Fibroblast of lung (primary cell): Measurements from ENCODE around the gene PUM2. TPM values are rescaled to one million over a fixed set of nuclear protein-coding genes. Genes with fewer than 3 reads are reported as not detected.

Source experiments
- DNase-seq, 2 donors: peaks; one replicate each; pipeline versions ENCODE4 v3.0.0 to v3.0.0-alpha.2; 2010; ENCODE audit warnings: low read depth in 2 of 2
- H2AFZ ChIP-seq: 2 replicates; pipeline ENCODE4 v1.5.1; 2012; ENCODE audit warnings: low read length, control low read depth, inconsistent platforms
- H3K27ac ChIP-seq: 2 replicates; pipeline ENCODE4 v1.5.1; 2011; ENCODE audit warnings: low read length, control low read depth; ENCODE audit not compliant: insufficient read depth
- H3K27me3 ChIP-seq: 2 replicates; pipeline ENCODE4 v1.5.1; 2011; ENCODE audit warnings: mild to moderate bottlenecking, low read length; ENCODE audit not compliant: control insufficient read depth, insufficient read depth
- H3K36me3 ChIP-seq: 2 replicates; pipeline ENCODE4 v1.5.1; 2011; ENCODE audit warnings: low read length; ENCODE audit not compliant: control insufficient read depth, insufficient read depth
- H3K4me1 ChIP-seq: 2 replicates; pipeline ENCODE4 v1.5.1; 2011; ENCODE audit warnings: low read length; ENCODE audit not compliant: control insufficient read depth, insufficient read depth; ENCODE audit errors: extremely low read depth
- H3K4me2 ChIP-seq: 2 replicates; pipeline ENCODE4 v1.5.1; 2011; ENCODE audit warnings: low read length, control low read depth; ENCODE audit not compliant: insufficient read depth; ENCODE audit errors: extremely low read depth
- H3K4me3 ChIP-seq, 4 experiments: fragments of 200-600 bp in 1 of 4; sonication (generic) in 1 of 4; replicated peaks in 1 of 4; 2 replicates each; pipeline ENCODE4 v1.5.1; 2011 to 2016; ENCODE audit warnings: low read length in 4 of 4, low read depth in 3 of 4, mild to moderate bottlenecking in 3 of 4, control low read depth in 2 of 4, inconsistent platforms in 1 of 4, mixed read lengths in 1 of 4; ENCODE audit not compliant: insufficient read depth in 1 of 4; ENCODE audit errors: control extremely low read depth in 1 of 4
- H3K79me2 ChIP-seq: 2 replicates; pipeline ENCODE4 v1.5.1; 2012; ENCODE audit warnings: mild to moderate bottlenecking, low read length, inconsistent platforms; ENCODE audit not compliant: control insufficient read depth, insufficient read depth
- H3K9ac ChIP-seq: 2 replicates; pipeline ENCODE4 v1.5.1; 2011; ENCODE audit warnings: mild to moderate bottlenecking, low read length, control low read depth; ENCODE audit not compliant: insufficient read depth
- H3K9me3 ChIP-seq: 2 replicates; pipeline ENCODE4 v1.5.1; 2012; ENCODE audit warnings: low read depth, low read length; ENCODE audit not compliant: control insufficient read depth, insufficient read depth
- H4K20me1 ChIP-seq: 2 replicates; pipeline ENCODE4 v1.5.1; 2011; ENCODE audit warnings: low read length; ENCODE audit not compliant: control insufficient read depth, insufficient read depth; ENCODE audit errors: extremely low read depth
- CTCF ChIP-seq, 2 donors: IDR thresholded peaks in 1 of 2; conservative IDR thresholded peaks in 1 of 2; 1 replicate in 1 of 2; 2 replicates in 1 of 2; pipeline ENCODE4 v1.5.1; 2011 to 2012; ENCODE audit warnings: low read length in 2 of 2, control low read depth in 1 of 2, inconsistent platforms in 1 of 2, low read depth in 1 of 2, mild to moderate bottlenecking in 1 of 2
- EZH2 ChIP-seq: IDR thresholded peaks from 2 replicates; pipeline ENCODE4 v1.5.1; 2012; ENCODE audit warnings: low read length, control low read depth, mild to moderate bottlenecking; ENCODE audit errors: missing control alignments
- polyA plus RNA-seq, 2 donors: library from polyadenylated mRNA; depleted of rRNA in 1 of 2; stranded (reverse) in 1 of 2; unstranded in 1 of 2; fragments of >200 nt; gene quantifications; 2 replicates each; pipeline ENCODE4 v1.2.1, GENCODE V29; 2011 to 2012; ENCODE audit warnings: missing spikeins in 1 of 2
- total RNA-seq: library from RNA; depleted of rRNA; stranded (reverse); fragments of >200 nt; gene quantifications from 2 replicates; pipeline ENCODE4 v1.2.1, GENCODE V29; 2014

PUM2 gene
- total and polyA plus RNA-seq, 2 donors (not counting 1 experiment from before 2014, with no cell fraction given): 48.2 to 54.2 TPM

- DNase-seq: no peak
- Histone ChIP-seq H3K27ac (no peak overlapping the region), H3K4me3 (no peak overlapping the region), H3K4me1 (no peaks in the 10 kb centered on the region), H2AFZ (no peak overlapping the region), H3K36me3 (no peaks in the 10 kb centered on the region), H3K9ac (no peak overlapping the region), H3K27me3 (no peaks in the 10 kb centered on the region), H3K4me2 (no peak overlapping the region), H3K9me3 (no peaks in the 10 kb centered on the region), H4K20me1 (no peaks in the 10 kb centered on the region), H3K79me2 (no peaks in the 10 kb centered on the region)
- TF ChIP-seq EZH2: no peak
Measured at GRCh38 chr2:20203072-20203471, 147.6 kb downstream of the PUM2 start.

GRCh38 chr2:20201671-20202070 is 149.0 kb downstream of the PUM2 start:
- TF ChIP-seq CTCF (conservative IDR thresholded peaks at IDR 0.05 in 1 of 2, IDR thresholded peaks at IDR 0.05 in 1 of 2; ENCODE audit: low read depth in 1 of 2, low read length in 2 of 2) (no peak), EZH2 (no peak)

GRCh38 chr2:20200697-20201555 is 149.7 kb downstream of the PUM2 start:
- no peaks in the 10 kb centered on the region for H3K27me3 ChIP-seq
- no peak overlapping the region for H3K27ac ChIP-seq
- no peaks in the 10 kb centered on the region for H3K36me3 ChIP-seq
- no peak for DNase-seq
- H3K4me1 ChIP-seq: no peaks in the 10 kb centered on the region
- H2AFZ ChIP-seq: no peak overlapping the region
- H3K4me2 ChIP-seq: no peak overlapping the region
- no peak for TF ChIP-seq CTCF (conservative IDR thresholded peaks at IDR 0.05 in 1 of 2, IDR thresholded peaks at IDR 0.05 in 1 of 2; ENCODE audit: low read depth in 1 of 2, low read length in 2 of 2)
- no peak for TF ChIP-seq EZH2
- H3K9me3 ChIP-seq: no peaks in the 10 kb centered on the region
- no peaks in the 10 kb centered on the region for H4K20me1 ChIP-seq
- H3K9ac ChIP-seq: no peak overlapping the region
- no peaks in the 10 kb centered on the region for H3K79me2 ChIP-seq
- H3K4me3 ChIP-seq: no peak overlapping the region

More at GRCh38 chr2:20201671-20202070, 149.0 kb downstream of the PUM2 start:
- no peak for DNase-seq
- no peak overlapping the region for H3K9ac ChIP-seq
- no peak overlapping the region for H3K27ac ChIP-seq
- no peak overlapping the region for H3K4me3 ChIP-seq
- H3K79me2 ChIP-seq: no peaks in the 10 kb centered on the region
- no peaks in the 10 kb centered on the region for H3K9me3 ChIP-seq
- no peaks in the 10 kb centered on the region for H3K36me3 ChIP-seq
- no peak overlapping the region for H2AFZ ChIP-seq
- H3K27me3 ChIP-seq: no peaks in the 10 kb centered on the region
- no peak overlapping the region for H3K4me2 ChIP-seq
- H4K20me1 ChIP-seq: no peaks in the 10 kb centered on the region
- no peaks in the 10 kb centered on the region for H3K4me1 ChIP-seq
